Mammary epithelial cell (primary cell): ENCODE results near the gene ORMDL3.

Experiments used
- EZH2 ChIP-seq: IDR thresholded peaks from 2 replicates; pipeline ENCODE4 v1.6.1; 2012; ENCODE audit warnings: low read length, inconsistent platforms, borderline replicate concordance
- TF ChIP-seq, protein P1 (sequence below), 2 donors: IDR thresholded peaks in 1 of 2; conservative IDR thresholded peaks in 1 of 2; 2 replicates each; pipeline ENCODE4 v1.5.1; 2011 to 2012; ENCODE audit warnings: inconsistent platforms in 2 of 2, low read length in 2 of 2, mild to moderate bottlenecking in 2 of 2, control low read depth in 1 of 2, low read depth in 1 of 2; ENCODE audit not compliant: insufficient read depth in 1 of 2; ENCODE audit errors: extremely low read depth in 1 of 2

DNA sequence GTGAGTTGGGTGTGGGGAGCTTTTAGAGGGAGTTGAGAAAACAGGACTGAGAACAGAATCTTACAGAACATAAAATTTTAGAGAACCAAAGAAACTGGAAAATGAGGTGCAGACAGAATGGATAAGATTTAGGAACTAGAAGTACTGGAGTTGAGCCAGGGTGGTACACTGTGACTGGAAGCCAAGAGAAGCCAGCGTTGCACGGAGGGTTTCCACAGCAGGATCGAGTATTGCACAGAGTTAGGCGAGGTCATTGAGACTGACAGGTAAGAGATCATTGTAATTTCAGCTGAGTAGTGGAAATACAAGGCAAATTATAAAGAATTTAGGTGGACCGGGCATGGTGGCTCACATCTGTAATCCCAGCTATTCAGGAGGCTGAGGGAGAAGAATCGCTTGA lies 42.0 kb upstream of the ORMDL3 start:
- no peak for TF ChIP-seq EZH2
- TF ChIP-seq, protein P1, sequence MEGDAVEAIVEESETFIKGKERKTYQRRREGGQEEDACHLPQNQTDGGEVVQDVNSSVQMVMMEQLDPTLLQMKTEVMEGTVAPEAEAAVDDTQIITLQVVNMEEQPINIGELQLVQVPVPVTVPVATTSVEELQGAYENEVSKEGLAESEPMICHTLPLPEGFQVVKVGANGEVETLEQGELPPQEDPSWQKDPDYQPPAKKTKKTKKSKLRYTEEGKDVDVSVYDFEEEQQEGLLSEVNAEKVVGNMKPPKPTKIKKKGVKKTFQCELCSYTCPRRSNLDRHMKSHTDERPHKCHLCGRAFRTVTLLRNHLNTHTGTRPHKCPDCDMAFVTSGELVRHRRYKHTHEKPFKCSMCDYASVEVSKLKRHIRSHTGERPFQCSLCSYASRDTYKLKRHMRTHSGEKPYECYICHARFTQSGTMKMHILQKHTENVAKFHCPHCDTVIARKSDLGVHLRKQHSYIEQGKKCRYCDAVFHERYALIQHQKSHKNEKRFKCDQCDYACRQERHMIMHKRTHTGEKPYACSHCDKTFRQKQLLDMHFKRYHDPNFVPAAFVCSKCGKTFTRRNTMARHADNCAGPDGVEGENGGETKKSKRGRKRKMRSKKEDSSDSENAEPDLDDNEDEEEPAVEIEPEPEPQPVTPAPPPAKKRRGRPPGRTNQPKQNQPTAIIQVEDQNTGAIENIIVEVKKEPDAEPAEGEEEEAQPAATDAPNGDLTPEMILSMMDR (conservative IDR thresholded peaks at IDR 0.05 in 1 of 2, IDR thresholded peaks at IDR 0.05 in 1 of 2; ENCODE audit: extremely low read depth in 1 of 2, insufficient read depth in 1 of 2, low read depth in 1 of 2, low read length in 2 of 2), result no peak
